ENCODE data around the gene RAD23B.

RAD23B gene

DNA sequence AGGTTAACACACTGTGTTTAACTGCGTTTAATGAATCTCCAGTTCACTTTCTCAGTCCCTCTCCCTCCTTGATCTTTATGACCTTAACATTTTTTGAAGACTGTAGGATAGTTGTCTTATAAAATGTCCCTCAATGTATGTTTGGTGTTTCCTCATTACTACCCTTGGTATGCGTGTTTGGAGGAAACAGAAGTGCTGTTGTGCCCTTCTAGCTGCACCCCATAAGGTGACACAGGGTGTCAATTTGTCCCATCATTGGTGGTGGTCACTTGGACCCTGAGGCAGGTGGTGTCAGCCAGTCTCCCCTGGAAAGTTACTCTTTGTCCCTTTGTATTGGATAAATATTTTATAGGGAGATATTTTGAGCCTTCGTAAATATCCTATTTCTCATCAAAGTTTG lies 52.3 kb downstream of the RAD23B start:
- DNase-seq (ENCODE audit: low read depth): no peak

DNA sequence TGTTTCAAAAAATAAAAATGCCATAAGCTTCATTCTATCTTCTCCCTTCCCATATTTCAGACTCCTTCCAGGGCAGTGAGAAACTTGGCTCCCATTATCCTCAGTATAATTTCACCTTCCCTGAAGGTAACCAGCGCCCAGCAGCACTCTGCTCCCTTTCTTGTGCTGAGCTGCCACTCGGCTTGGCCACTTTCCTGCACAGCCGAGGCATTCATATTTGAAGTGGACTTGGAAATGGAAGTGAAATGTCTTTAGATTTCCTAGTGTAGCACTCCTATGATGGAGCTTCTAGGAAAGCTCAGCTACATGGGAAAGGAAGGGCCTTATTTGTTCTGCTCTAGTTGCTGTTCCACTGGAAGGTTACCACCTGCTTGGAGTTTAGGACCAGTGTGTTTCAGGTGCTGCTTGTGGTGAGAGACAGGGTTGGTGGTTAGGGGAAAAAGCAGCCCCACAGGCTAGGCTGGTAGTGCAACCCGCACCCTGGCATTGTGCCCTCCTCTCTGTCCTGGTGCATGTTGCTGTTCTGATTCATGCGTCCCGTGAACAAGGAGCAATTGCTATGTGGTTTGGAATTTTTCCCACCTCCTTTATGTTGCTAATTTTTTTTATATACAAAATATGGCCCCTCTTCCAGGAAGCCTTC lies 53.8 kb downstream of the RAD23B start:
- DNase-seq (ENCODE audit: low read depth): peak; percentile 74

DNA sequence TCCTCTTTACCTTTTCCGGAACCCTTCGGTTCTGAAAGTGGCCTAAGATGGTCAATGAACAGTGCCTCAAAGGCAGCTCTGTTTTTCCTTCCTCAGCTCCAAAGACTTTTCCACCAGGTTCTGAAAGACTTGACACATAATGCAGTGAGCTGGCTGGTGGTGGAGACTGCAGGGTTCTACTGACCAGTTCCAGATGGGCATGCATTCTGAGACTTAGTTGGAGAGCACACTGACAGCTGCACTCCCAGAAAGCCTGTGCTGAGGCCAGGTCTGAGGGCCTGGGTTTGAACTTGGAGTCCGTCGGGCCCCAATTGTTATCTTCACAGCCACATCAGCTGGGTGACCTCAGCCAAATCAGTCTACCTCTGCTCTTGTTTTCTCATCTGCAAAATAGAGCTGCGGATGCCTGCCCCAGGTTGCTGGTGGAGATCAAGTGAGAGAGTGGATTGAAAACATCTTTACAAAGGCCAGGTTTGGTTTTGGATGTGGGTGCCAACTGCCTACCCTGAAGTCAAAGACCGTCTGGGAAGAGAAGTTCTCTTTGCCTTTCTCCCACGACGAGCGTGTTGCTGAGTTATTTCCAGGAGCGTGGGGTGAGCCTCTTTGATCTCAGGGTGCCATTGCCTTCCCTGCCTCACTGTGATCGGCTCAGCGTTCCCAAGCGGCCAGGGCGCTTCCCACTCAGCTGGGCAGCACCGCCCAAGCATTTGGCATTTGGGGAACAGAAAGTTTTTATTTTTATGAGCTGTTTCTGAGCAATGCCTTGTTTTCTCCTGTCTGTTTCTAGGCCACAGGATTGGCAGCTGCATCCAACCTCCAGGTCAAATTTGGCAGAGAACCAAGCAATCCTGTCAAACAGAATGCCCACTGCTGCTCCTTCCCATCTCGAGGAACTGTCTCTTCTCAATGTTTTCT lies 54.9 kb downstream of the RAD23B start:
- peak; percentile 39 for DNase-seq (ENCODE audit: low read depth)

DNA sequence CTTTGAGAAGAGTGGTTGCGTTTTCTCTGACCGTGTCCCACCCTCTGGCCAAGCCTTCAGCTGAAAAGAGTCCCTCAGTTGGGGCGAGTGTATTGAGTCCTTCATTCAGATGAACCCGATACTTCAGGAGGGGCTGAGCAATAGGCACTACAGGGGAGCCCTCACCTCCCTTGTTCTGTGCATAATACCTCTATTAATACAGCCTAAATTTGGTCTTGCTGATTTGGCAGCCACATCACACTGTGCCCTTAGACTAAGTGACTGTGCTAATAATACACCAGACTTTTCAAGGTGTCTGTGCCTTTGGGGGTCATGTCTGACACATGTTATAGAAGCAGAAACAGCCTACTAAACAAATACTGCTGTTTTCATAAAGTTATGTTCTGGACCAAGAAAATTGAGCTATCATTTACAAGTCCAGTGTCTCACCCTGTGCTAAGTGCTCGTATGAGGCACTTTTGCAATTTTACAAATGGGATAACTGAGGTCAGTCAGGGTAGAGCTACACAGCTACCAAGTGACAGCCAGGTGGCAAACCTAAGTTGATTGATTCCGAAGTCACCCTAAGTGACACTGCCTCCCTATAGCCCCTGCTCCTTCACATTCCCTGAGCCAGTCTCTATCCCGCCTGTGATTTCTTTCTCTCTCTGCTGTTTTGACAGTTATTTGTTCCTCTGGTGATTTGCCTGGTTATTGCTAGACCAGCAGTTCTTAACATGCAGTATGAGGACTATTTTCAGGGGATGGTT lies 56.0 kb downstream of the RAD23B start:
- no peak for DNase-seq (ENCODE audit: low read depth)

DNA sequence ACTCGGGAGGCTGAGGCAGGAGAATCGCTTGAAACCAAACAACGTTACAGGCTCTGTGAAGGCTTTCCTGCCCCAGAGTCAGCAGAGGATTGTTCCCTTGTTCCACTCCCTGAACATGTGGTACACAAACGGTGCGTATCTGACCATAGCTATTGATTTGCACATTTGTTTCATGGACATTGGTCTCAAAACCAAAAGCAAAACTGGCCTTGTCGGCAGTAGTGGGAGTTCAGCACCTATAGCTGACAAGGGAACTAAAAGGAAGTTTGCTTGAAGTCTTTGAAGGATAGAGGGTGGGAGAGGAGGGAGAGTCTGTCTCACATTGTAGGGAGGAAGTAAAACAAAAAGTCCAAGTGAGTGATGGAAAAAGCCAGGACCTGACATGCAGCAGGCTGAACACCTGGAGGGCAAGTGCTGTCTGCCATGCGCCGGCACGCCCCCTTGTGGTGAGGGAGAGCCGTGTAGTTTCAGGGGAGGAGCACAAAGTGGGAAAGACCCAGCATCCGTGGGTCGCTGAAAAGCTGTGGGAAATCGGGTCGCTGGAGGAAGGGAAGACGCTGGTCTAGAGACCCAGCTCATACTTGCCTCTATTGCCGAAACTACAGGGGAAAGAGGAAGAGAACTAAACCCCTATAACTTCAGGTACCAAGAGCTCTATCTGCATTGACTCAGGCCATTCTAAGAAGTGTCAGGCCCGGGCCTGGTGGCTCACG lies 58.0 kb downstream of the RAD23B start:
- DNase-seq (ENCODE audit: low read depth): peak; percentile 66

DNA sequence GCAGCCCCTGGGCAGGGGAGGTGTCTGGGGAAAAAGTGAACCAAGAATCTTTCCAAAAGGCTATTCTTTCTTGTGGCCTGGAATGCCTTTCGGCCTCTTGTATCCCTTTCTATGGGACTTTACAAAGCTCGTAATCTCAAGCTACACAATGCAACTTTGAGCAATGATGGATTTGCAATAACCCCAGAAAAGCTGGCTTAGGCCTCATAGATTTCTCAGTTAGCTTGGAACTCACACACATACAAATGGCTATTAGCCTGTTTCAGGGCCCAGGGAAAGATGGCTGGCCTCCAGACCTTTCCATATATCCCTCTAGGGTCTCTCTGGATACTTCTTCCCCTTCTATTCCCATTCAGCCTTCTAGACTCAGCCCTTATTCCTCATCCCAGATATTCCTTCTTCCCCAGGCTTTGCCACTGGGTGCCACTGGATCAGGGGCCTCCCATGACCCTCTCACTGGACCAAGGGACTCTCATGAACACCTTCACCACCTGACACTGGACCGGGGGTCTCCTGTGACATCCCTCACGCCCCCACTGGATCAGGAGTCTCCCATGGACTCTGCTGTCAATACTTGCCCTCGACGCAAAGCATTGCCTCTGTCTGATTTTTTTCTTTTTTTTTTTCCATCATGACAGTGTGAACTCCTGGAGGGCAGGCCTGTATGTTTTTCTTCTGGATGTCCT lies 59.5 kb downstream of the RAD23B start:
- DNase-seq (ENCODE audit: low read depth): no peak

DNA sequence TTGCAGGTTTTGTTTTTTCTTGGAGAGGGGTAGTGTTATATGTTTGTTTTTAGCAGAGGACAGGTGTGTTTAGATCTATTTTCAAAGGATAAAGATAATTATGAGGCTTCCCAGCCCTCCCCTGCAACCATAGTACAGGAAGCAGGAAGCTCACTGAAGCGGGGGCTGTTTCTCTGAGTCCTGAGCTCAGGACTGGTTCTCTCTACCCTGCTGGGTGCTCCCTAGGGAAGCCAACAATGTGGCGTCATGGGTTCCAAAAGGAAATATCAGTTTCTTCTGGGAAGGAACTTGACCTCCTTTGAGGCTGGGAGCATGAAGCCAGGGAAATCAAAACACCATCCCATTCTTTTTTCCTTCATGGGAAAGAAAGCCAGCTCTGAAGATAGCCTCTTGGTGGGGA lies 62.2 kb downstream of the RAD23B start:
- no peak for DNase-seq (ENCODE audit: low read depth)

DNA sequence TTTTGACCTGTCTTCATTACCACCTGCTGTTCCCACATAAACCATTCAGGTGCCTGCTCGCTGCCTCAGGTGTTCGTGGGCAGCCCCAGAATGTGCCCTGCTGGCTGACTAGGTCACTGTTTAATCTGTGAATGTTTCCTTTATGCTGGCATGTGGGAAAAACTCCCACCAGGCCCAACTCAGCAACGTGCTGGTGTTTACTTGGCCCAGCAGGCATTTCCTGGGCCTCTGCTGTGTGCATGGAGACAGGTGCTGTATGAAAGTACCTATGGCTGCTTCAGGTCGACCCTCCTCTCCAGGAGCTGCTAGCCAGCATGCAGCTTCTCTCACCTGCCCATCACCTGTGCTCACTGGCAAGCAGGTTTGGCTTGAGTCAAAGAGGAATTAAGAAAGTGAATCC lies 65.8 kb downstream of the RAD23B start:
- DNase-seq (ENCODE audit: low read depth): no peak

DNA sequence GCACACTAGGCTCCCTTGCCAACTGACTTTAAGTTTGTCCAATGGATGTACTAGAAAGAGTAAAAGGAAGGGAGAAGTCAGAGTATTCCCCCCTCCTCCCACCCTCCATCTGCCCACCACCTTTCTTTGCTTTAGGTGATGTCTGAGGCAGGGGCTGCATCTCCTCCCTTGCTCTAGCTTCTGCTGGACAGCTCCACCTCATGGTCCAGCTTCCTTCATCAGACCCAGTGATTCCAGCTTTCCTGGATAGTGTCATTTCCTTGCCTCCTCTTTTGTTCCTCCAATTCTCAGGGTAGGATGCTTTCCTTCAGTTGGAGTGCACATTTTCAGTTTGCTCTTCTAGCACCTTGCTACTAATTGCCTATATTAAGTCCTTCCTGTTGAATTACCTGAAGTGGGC lies 67.4 kb downstream of the RAD23B start:
- no peak for DNase-seq (ENCODE audit: low read depth)

DNA sequence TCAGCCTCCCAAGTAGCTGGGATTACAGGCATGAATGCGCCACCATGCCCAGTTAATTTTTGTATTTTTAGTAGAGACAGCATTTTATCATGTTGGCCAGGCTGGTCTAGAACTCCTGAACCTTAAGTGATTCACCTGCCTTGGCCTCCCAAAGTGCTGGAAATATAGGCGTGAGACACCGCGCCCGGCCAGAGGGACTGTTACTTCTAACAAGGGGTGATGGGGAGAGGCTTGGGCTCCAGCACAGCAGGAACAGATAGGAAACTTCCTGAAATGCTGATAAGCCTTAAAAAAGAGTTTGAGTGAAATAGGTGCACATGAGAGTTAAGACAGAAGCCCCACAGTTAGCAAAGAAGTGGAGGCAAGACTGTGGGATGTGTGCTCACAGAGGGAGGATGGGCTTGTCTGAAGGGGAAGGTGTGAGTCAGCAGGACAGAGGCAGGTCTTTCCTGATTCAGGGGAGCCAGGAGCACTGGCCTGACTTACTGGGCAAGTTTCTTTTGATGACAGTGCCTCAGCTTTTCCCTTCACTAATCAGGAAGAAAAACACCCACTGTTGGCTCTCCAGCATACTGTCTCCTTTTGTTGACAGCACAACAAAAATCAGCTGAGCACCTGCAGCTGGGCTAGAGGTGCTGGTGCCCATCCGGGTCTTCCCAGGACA lies 68.4 kb downstream of the RAD23B start:
- DNase-seq (ENCODE audit: low read depth): no peak

DNA sequence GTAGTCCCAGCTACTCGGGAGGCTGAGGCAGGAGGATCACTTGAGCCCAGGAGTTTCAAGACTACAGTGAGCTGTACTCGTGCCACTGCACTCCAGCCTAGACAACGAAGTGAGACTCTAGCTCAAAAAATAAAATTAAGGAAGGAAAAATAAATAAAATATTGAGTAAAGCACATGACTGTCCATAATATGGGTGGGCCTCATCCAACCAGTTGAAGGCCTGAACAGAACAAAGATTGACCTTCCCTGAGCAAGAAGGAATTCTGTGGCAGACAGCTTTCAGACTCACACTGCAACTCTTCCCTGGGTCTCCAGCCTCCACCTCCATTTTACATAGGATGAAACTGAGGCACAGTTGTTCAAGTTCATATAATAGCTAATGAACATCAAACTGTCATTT lies 72.3 kb downstream of the RAD23B start:
- no peak for DNase-seq (ENCODE audit: low read depth)

DNA sequence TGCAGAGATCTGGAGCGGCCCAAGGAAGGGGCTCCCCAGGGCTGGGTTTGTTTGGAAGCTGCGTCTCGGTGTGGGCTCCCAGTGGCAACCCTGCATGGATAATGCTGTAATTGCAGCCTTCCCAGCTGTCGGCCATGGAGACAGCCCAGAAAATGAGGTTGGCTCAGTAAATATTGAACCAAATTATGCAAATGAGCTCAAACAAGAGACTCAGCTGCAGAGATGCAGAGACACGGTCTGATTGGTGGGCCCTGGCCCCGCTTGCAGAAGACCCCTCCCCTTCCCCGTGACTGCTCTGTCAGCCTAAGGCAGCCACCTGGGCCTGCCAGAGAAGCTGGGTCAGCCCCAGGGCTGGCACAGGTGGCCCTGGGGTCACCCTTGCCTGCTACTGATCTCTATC lies 75.9 kb downstream of the RAD23B start:
- DNase-seq (ENCODE audit: low read depth): no peak

DNA sequence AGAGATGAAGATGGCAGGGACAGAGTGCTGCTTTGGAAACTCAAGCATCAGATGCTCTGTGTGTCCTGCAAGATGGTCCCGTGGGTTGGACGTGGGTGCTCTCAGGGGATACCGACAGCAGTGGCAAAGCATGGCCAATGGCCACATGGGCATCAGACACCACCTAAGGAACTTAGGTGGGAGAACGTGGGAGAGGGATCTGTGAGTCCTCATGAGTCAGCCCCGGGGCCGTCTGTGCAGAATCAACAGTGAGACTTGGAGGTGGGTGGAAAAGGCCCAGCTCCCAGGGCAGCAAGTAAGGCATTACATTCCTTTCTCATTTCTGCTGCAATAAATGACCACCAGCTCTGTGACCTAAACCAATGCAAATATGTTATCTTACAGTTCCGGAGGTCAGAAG lies 77.0 kb downstream of the RAD23B start:
- DNase-seq (ENCODE audit: low read depth): no peak

DNA sequence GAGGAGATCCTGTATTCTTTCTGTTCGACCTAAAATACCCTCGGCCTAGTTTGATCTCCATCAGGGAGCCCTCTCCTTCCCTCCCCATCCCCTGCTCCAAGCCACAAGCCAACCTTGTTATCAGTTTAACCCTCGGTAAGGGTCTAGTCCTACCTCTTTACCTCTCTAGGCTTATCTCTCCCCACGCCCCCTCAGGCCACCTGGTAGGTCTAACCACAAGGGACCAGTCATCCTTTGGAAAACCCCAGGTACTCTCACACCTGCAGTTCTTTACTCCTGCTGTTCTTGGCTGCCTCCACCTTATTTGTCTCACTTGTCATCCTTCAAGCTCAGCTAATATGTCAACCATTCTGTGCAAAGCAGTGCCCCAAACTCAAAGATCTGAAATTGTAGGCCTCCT lies 78.7 kb downstream of the RAD23B start:
- no peak for DNase-seq (ENCODE audit: low read depth)

DNA sequence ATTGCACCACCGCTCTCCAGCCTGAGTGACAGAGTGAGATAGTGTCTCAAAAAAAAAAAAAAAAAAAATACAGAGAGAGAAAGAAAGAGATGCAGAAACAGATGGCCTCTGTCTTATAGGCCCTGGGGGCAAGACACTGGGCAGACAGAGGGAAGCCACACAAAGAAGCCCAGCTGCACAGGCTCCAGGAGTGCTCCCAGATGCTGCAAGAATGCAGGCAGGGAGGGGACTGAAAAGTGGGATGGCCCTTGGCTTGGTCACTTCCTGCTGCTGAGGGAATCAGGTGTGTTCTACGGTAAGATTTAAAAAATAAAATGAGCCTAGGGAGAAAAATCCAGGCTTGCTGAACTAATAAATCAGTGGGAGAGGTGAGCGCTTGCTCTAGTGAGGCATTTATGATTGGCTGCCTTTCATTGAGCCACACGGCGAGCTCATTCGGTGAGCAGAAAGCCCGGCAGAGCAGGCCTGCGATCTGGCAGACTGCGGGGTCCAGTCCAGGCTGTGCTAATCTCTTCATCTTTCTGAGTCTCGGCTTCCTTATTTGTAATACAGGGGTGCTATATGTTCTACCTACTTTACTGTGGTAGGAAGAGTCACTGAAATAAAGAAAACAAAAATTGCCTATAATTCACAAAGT lies 80.6 kb downstream of the RAD23B start:
- peak; percentile 50 for DNase-seq (ENCODE audit: low read depth)

DNA sequence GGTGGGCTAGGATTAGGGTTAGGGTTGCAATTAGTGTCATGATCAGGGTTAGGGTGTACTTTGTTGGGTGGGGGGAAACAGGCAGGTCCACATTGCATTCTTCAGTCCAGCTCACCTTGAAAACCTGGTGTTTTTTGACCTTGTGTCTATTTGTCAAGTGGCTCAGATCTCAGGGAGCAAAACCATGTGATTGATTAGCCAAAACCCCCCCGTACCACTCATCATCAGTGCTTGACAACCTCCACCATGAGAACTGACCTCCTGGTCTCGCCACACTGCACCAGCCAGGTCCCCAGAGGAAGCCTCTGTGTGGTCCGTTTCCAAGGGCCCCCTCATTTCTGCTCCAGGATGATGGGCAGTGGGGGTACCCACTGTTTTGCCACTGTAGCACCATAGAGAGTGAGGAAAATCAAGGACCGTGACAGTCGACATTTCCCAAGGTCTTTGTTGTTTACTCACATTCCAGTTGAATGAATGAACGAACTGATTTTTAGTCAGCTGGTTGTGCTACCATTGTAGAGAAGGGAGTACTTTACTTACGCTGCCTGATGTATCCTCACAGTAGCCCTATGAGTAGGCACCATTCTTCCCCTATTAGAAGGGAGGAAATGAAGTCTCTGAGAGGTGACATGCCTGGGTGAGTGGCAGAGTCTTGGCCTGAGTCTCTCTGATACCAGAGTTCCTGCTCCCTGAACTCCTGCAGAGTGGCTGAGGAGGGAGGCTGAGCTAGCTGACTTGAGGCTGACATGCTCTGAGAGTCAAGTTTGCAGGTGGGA lies 84.8 kb downstream of the RAD23B start:
- no peak for DNase-seq (ENCODE audit: low read depth)

DNA sequence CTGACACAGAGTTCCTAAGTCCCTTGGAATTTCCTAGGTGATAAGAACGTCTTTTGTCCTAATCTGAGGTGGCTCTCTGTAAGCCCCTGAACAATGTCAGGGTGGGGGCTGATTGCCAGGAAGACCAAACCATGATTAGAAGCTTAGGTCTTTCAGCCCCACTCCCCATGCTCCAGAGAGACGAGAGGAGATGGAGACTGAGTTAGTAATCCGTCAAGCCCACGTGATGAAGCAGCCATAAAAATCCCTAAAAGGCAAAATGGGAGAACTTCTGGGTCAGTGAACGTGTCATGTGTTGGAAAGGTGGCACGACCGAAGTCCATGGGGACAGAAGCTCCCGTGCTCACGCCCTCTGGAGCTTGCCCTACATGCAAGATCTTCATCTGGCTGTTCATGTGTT lies 85.6 kb downstream of the RAD23B start:
- DNase-seq (ENCODE audit: low read depth): no peak

DNA sequence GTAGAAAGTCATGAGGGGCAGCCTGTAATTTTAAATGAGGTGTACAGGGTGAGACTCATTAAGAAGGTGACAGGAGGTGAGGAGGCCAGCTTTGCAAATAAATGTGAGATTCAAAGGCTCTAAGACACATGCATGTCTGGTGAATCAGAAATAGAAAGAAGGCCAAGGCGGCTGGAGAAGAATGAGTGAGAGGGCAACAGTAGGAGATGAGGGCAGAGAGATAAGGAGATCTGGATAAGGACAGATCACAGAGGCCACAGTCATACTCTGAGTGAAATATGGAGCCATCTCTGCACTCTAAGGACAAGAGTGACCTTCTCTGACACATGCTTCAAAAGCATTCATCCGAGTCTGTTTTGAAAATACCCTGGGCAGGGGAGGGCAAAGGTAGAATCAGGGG lies 90.7 kb downstream of the RAD23B start:
- DNase-seq (ENCODE audit: low read depth): no peak

DNA sequence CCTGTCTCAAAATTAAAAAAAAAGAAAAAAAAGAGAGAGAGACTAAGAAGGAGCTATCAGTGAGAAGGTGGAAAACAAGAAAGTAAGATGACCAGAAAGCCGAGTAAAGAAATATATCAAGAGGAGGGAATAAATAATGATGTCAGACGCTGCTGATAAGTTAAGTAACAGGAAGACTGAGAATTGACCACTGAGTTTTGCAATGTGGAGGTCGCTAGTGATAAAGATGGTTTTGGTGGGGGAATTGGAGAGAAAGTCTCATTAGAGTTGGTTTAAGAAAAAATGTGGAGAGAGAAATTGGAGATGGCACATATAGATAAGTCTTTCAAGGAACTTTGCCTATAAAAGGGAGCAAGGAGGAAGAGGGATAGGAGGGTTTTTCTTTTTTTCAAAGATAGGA lies 91.9 kb downstream of the RAD23B start:
- DNase-seq (ENCODE audit: low read depth): no peak
